B cell (primary cell): ENCODE data around the gene ARIH2. TPM values are rescaled to one million over a fixed set of nuclear protein-coding genes. Genes with fewer than 3 reads are reported as not detected.

ENCODE experiments used
- ATAC-seq: fragments of 200-7000 bp; cut with Tn5 transposase; one replicate; pipeline ENCODE4 v1.10.0; 2021; ENCODE audit warnings: low read depth, mild to moderate bottlenecking, moderate number of reproducible peaks, moderate library complexity
- CTCF ChIA-PET: fragments of 350-600 bp; sonication (Branson Sonifier 250); formaldehyde crosslinking; loops from one replicate; lab custom pipeline; 2021; ENCODE audit warnings: antibody characterized with exemption, inconsistent platforms; lab: Charles Lee
- POLR2A ChIA-PET: fragments of 350-600 bp; sonication (Branson Sonifier 250); formaldehyde crosslinking; loops from one replicate; lab custom pipeline; 2021; ENCODE audit warnings: antibody characterized with exemption; lab: Charles Lee
- DNase-seq: peaks from one replicate; pipeline ENCODE4 v3.0.0; 2013
- H2AFZ ChIP-seq: 2 replicates; pipeline ENCODE4 v1.6.1; 2012; ENCODE audit warnings: mild to moderate bottlenecking, low read depth, low read length; ENCODE audit not compliant: insufficient read depth, poor library complexity, severe bottlenecking
- H3K27ac ChIP-seq, 2 donors: 1 replicate in 1 of 2; 2 replicates in 1 of 2; pipeline ENCODE4 v1.5.1; 2012 to 2013; ENCODE audit warnings: low read length in 2 of 2, mild to moderate bottlenecking in 2 of 2, moderate library complexity in 1 of 2
- H3K27me3 ChIP-seq, 4 experiments: fragments of 200-600 bp in 1 of 4; sonication (generic) in 1 of 4; replicated peaks in 1 of 4; 1 replicate in 2 of 4; 2 replicates in 2 of 4; pipeline versions ENCODE4 v1.6.1 to v1.7.0; 2013 to 2016; ENCODE audit warnings: low read length in 3 of 4, mild to moderate bottlenecking in 2 of 4, mixed read lengths in 1 of 4, moderate library complexity in 1 of 4; ENCODE audit not compliant: insufficient read depth in 4 of 4, control insufficient read depth in 3 of 4; ENCODE audit errors: control extremely low read depth in 1 of 4
- H3K36me3 ChIP-seq, 2 experiments: replicated peaks in 1 of 2; 1 replicate in 1 of 2; 2 replicates in 1 of 2; pipeline versions ENCODE4 v1.6.1 to v1.7.1; 2013; ENCODE audit warnings: low read length in 1 of 2; ENCODE audit not compliant: insufficient read depth in 2 of 2, control insufficient read depth in 1 of 2; ENCODE audit errors: control extremely low read depth in 1 of 2, extremely low read depth in 1 of 2
- H3K4me1 ChIP-seq, 2 donors: fragments of 200-600 bp in 1 of 2; sonication (generic) in 1 of 2; 1 replicate in 1 of 2; 2 replicates in 1 of 2; pipeline versions ENCODE4 v1.5.1 to v1.6.1; 2013 to 2017; ENCODE audit warnings: low read length in 2 of 2; ENCODE audit not compliant: control insufficient read depth in 2 of 2, insufficient read depth in 2 of 2
- H3K4me2 ChIP-seq: replicated peaks from 2 replicates; pipeline ENCODE3; 2012; ENCODE audit warnings: mild to moderate bottlenecking, low read depth, low read length; ENCODE audit not compliant: poor library complexity, severe bottlenecking
- H3K4me3 ChIP-seq, 5 experiments: fragments of 200-600 bp in 1 of 5; sonication (generic) in 1 of 5; 1 replicate in 3 of 5; 2 replicates in 2 of 5; pipeline versions ENCODE4 v1.5.1 to v1.7.0; 2011 to 2016; ENCODE audit warnings: low read length in 4 of 5, mild to moderate bottlenecking in 4 of 5, low read depth in 2 of 5, control low read depth in 1 of 5, moderate library complexity in 1 of 5; ENCODE audit not compliant: insufficient read depth in 1 of 5; ENCODE audit errors: control extremely low read depth in 1 of 5, extremely low read depth in 1 of 5
- H3K79me2 ChIP-seq: fragments of 200-600 bp; sonication (generic); one replicate; pipeline ENCODE4 v1.6.0; 2016; ENCODE audit warnings: low read length; ENCODE audit not compliant: control insufficient read depth, insufficient read depth
- H3K9ac ChIP-seq: fragments of 200-600 bp; sonication (generic); 2 replicates; pipeline ENCODE4 v1.6.1; 2017; ENCODE audit warnings: mild to moderate bottlenecking, low read length, moderate library complexity
- H3K9me3 ChIP-seq, 3 donors: one replicate each; pipeline versions ENCODE4 v1.6.1 to v1.7.1; 2013; ENCODE audit warnings: low read length in 2 of 3; ENCODE audit not compliant: control insufficient read depth in 2 of 3, insufficient read depth in 1 of 3; ENCODE audit errors: control extremely low read depth in 1 of 3
- H4K20me1 ChIP-seq: 2 replicates; pipeline ENCODE4 v1.6.0; 2012; ENCODE audit warnings: mild to moderate bottlenecking, low read length; ENCODE audit not compliant: insufficient read depth, control insufficient read depth, poor library complexity, severe bottlenecking
- H3K27ac Mint-ChIP-seq: one replicate; pipeline ENCODE4 v1.8.0; 2021; ENCODE audit warnings: mixed read lengths
- H3K27me3 Mint-ChIP-seq: one replicate; pipeline ENCODE4 v1.8.0; 2021; ENCODE audit warnings: mixed read lengths
- H3K4me1 Mint-ChIP-seq: one replicate; pipeline ENCODE4 v1.8.0; 2021; ENCODE audit warnings: mixed read lengths
- H3K4me3 Mint-ChIP-seq: one replicate; pipeline ENCODE4 v1.8.0; 2021; ENCODE audit warnings: mixed read lengths
- H3K9me3 Mint-ChIP-seq: one replicate; pipeline ENCODE4 v1.8.0; 2022; ENCODE audit warnings: mixed read lengths; ENCODE audit not compliant: insufficient read depth
- EZH2 ChIP-seq: IDR thresholded peaks from 2 replicates; pipeline ENCODE4 v1.6.1; 2012; ENCODE audit warnings: borderline replicate concordance, low read depth, mild to moderate bottlenecking, moderate library complexity, low read length; ENCODE audit not compliant: insufficient read depth, poor library complexity, severe bottlenecking
- WGBS: methylation state at CpG from one replicate; pipeline ENCODE4 v1.1.5; 2013; ENCODE audit warnings: missing lambda C conversion rate; ENCODE audit not compliant: insufficient coverage; 5-methylcytosine and 5-hydroxymethylcytosine counted together
- intact Hi-C: fragments of 100-400 bp; cut with micrococcal nuclease; formaldehyde crosslinking; loops from one replicate; pipeline ENCODE4 v1.10.0; 2022
- polyA plus RNA-seq: library from polyadenylated mRNA; depleted of rRNA; stranded (reverse); fragments of >200 nt; gene quantifications from 2 replicates; pipeline ENCODE4 v1.2.3, GENCODE V29; 2012
- total RNA-seq, 2 donors: library from RNA; stranded (reverse); fragments of 120-200 nt in 1 of 2; gene quantifications; 1 replicate in 1 of 2; 2 replicates in 1 of 2; pipeline versions ENCODE4 v1.2.3 to v1.2.4, GENCODE V29; 2013 to 2022
- TF ChIP-seq, protein P1 (sequence below): fragments of 200-600 bp; IDR thresholded peaks from one replicate; pipeline ENCODE4 v1.8.0; 2022; ENCODE audit warnings: antibody characterized with exemption, mild to moderate bottlenecking

ARIH2 gene
- total and polyA plus RNA-seq, 2 donors (not counting 1 experiment from before 2014, with no cell fraction given), result 114 to 148 TPM

DNA sequence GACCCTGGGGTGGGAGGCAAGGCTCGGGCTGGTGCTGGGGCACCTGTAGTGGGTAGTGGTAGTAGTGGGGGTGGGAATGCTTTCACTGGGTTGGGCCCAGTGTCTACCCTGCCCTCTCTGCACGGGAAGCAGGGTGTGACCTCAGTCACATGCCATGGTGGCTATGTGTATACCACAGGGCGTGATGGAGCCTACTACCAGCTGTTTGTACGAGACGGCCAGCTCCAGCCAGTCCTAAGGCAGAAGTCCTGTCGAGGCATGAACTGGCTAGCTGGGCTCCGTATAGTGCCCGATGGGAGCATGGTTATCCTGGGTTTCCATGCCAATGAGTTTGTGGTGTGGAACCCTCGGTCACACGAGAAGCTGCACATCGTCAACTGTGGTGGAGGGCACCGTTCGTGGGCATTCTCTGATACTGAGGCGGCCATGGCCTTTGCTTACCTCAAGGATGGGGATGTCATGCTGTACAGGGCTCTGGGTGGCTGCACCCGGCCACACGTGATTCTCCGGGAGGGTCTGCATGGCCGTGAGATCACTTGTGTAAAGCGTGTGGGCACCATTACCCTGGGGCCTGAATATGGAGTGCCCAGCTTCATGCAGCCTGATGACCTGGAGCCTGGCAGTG, 94.6 kb downstream of the ARIH2 start:
- H3K27me3 Mint-ChIP-seq, result no peaks in the 10 kb centered on the region
- Histone ChIP-seq H4K20me1 (peaks cover 59% of the 10 kb centered on the region), H3K4me1 (peaks cover 11 to 14% of the 10 kb centered on the region in 2 donors), H3K9me3 (no peaks in the 10 kb centered on the region), H3K9ac (no peak overlapping the region), H3K27me3 (no peaks in the 10 kb centered on the region), H3K27ac (no peak overlapping the region), H2AFZ (no peak overlapping the region), H3K79me2 (peaks cover 54% of the 10 kb centered on the region), H3K36me3 (peaks cover 1 to 42% of the 10 kb centered on the region in 2 experiments), H3K4me3 (no peak overlapping the region), H3K4me2 (no peak overlapping the region)
- 92% methylated on average over 18 of the region's 19 CpGs for WGBS
- intact Hi-C loops, result no loop called here
- no peak overlapping the region for H3K27ac Mint-ChIP-seq
- no peak for ATAC-seq
- TF ChIP-seq EZH2, result no peak
- TF ChIP-seq, protein P1, sequence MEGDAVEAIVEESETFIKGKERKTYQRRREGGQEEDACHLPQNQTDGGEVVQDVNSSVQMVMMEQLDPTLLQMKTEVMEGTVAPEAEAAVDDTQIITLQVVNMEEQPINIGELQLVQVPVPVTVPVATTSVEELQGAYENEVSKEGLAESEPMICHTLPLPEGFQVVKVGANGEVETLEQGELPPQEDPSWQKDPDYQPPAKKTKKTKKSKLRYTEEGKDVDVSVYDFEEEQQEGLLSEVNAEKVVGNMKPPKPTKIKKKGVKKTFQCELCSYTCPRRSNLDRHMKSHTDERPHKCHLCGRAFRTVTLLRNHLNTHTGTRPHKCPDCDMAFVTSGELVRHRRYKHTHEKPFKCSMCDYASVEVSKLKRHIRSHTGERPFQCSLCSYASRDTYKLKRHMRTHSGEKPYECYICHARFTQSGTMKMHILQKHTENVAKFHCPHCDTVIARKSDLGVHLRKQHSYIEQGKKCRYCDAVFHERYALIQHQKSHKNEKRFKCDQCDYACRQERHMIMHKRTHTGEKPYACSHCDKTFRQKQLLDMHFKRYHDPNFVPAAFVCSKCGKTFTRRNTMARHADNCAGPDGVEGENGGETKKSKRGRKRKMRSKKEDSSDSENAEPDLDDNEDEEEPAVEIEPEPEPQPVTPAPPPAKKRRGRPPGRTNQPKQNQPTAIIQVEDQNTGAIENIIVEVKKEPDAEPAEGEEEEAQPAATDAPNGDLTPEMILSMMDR, result no peak
- peaks cover 34% of the 10 kb centered on the region for H3K4me1 Mint-ChIP-seq
- DNase-seq, result peak; percentile 9
- no peaks in the 10 kb centered on the region for H3K9me3 Mint-ChIP-seq
- ChIA-PET POLR2A (no interaction called here), CTCF (interaction anchor here (2.2 to 5.6 kb wide), 4 partner anchors 7 to 26 kb away, joined by 6 to 69 read pairs (median 14); partner anchors contain the start of genes NDUFAF3 and P4HTM)
- H3K4me3 Mint-ChIP-seq, result no peak overlapping the region
